Stimulated activated CD8-positive, alpha-beta memory T cell treated with anti-CD3 and anti-CD28 coated beads, Interleukin-7, amount 100 ng/mL, for 4 hours (primary cell): ENCODE data around the gene LUC7L3.
"Not testable (repeated sequence)": the region's sequence is repeated elsewhere in the genome, so short reads cannot be mapped to it uniquely, and the experiment has no call there.

ENCODE experiments used
- DNase-seq, 2 donors: peaks; one replicate each; pipeline ENCODE4 v3.0.0-alpha.2; 2020; ENCODE audit warnings: low read depth in 2 of 2

The LUC7L3 gene

GRCh38 chr17:50710025-50710424 is 9.4 kb upstream of the LUC7L3 start:
- DNase-seq: no peak

DNA sequence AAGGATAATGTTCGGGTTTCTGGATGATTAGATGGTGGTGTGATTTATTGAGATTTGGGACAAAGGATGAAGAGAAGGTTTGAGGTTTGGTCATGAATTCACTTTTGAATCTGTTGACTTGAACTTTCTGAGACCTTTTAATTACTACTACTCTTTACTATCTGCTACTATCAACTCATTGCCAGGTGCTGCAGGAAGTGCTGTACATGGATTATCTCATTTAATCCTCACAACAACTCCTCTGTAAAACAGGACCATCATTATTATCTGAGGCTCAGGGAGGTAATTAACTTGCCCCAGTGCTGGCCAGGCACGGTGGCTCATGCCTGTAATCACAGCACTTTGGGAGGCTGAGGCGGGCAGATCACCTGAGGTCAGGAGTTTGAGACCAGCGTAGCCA is 8.8 kb upstream of the LUC7L3 start:
- DNase-seq: no peak

- DNase-seq: no peak
These were observed 6.8 kb upstream of the LUC7L3 start for GRCh38 chr17:50712641-50713040.

GRCh38 chr17:50715471-50715870 is 3.9 kb upstream of the LUC7L3 start:
- DNase-seq: no peak

GRCh38 chr17:50719924-50720794 is 756 bp downstream of the LUC7L3 start:
- no peak for DNase-seq

- no peak for DNase-seq
These were observed 2.0 kb downstream of the LUC7L3 start for GRCh38 chr17:50721194-50722010.

- no peak for DNase-seq
These were observed 3.3 kb downstream of the LUC7L3 start for GRCh38 chr17:50722746-50723145.

DNA sequence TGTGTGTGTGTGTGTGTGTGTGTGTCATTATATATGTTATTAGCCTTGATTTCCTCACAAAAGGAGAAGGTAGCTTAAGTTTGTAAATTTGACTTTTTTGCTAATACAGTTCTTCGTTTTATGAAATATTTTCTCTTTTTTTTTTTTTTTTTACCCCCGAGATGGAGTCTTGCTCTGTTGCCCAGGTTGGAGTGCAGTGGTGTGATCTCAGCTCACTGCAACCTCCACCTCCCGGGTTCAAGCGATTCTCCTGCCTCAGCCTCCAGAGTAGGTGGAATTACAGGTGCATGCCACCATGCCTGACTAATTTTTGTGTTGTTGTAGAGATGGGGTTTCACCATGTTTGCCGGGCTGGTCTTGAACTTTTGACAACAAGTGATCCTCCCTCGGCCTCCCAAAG is 5.2 kb downstream of the LUC7L3 start:
- DNase-seq: not testable (repeated sequence)

DNA sequence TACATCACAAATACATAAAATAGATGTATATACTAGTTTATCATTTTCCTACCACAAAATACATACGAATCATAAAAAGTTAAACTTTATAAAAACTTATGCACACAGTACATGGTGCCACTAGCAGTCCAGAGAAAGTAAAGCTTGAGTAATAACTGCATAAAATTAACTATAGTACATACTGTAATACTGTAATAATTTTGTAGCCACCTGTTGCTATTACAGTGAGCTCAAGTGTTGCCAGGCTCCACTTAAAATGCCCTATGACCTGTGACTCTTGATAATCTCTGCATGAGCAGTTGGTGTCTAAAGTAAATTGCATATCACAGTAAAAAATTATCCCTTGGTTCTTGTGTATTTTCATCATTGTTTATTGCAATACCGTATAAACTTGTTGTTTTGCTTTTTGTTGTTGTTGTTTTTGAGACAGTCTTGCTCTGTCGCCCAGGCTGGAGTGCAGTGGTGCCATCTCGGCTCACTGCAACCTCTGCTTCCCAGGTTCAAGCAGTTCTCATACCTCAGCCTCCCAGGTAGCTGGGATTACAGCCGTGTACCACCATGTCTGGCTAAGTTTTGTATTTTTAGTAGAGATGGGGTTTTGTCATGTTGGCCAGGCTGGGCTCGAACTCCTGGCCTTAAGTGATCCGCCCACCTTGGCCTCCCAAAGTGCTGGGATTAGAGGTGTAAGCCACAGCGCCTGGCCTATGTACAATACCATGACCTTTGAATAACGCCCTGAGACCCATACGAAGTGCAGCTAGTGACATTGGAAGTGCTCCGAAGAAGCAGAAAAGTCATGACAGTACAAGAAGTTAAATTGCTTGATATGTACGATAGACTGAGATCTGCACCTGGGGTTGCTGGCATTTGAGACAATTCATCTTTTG is 6.6 kb downstream of the LUC7L3 start:
- no peak for DNase-seq

- DNase-seq: no peak
These were observed 8.7 kb downstream of the LUC7L3 start for GRCh38 chr17:50728112-50728429.

GRCh38 chr17:50728881-50729765 is 9.7 kb downstream of the LUC7L3 start:
- DNase-seq: no peak

- no peak for DNase-seq
These were observed 12.4 kb downstream of the LUC7L3 start for GRCh38 chr17:50731575-50732460.

- DNase-seq: no peak
These were observed 15.9 kb downstream of the LUC7L3 start for GRCh38 chr17:50735287-50735686.

DNA sequence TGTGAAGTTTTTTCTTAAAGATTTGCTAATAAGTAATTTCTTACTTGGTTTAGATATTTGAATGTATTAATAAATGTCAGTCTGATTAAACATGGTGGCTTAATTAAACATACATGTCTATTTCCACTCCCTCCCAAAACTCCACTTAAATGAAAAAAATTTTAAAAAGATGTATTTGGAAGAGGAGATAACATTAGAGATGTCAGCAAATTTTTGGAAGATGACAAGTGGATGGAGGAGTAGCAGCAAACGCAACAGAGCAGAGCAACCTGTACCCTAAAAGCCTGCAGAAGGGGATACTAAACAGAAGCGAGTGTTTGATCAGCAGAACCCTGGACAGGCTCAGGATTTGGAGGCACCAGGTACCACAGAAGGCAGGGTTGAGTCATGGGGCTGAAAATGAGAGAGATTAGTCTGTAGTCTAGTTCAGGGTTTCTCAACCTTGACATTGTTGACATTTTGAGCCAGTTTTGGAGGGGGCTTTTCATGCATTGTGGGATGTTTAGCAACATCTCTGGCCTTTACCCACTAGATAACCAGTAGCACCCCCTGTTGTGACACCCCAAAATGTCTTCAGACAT is 17.8 kb downstream of the LUC7L3 start:
- DNase-seq: no peak

GRCh38 chr17:50739098-50739497 is 19.7 kb downstream of the LUC7L3 start:
- no peak for DNase-seq

GRCh38 chr17:50745631-50746030 is 26.2 kb downstream of the LUC7L3 start:
- DNase-seq: no peak

GRCh38 chr17:50749245-50749644 is 29.8 kb downstream of the LUC7L3 start:
- no peak for DNase-seq

DNA sequence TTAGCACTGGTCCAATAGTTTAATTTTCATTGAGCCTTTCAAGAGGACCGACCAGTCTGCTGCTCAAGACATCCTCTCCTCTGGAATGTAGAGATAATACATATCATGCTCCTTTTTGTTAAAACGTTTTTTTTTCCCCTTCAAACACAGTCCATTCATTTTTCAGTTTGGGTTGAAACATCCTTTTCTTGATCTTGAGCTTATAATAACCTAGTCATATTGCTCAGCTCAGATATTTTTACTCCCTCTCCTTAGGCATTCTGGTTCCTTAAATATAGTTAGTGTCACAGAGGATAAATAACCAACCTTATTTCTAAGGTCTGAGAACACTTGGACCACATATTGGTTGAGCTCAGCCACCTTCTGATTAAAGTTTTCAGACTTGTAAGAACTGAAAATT is 35.1 kb downstream of the LUC7L3 start:
- no peak for DNase-seq

- no peak for DNase-seq
These were observed 39.1 kb downstream of the LUC7L3 start for GRCh38 chr17:50758524-50758923.
